Dermis blood vessel endothelial cell (primary cell): ENCODE measurements around the gene MED13. TPM values are rescaled to one million over a fixed set of nuclear protein-coding genes. Genes with fewer than 3 reads are reported as not detected.
A peak's percentile ranks its signal among the peaks of the same experiment; 100 is the strongest.

Experiments
- DNase-seq: peaks from one replicate; pipeline ENCODE4 v3.0.0; 2010
- total RNA-seq: library from RNA; depleted of rRNA; stranded (reverse); fragments of >200 nt; gene quantifications from 2 replicates; pipeline ENCODE4 v1.2.3, GENCODE V29; 2014

Gene MED13
- 41.4 and 48.5 TPM in 2 replicates for total RNA-seq

DNA sequence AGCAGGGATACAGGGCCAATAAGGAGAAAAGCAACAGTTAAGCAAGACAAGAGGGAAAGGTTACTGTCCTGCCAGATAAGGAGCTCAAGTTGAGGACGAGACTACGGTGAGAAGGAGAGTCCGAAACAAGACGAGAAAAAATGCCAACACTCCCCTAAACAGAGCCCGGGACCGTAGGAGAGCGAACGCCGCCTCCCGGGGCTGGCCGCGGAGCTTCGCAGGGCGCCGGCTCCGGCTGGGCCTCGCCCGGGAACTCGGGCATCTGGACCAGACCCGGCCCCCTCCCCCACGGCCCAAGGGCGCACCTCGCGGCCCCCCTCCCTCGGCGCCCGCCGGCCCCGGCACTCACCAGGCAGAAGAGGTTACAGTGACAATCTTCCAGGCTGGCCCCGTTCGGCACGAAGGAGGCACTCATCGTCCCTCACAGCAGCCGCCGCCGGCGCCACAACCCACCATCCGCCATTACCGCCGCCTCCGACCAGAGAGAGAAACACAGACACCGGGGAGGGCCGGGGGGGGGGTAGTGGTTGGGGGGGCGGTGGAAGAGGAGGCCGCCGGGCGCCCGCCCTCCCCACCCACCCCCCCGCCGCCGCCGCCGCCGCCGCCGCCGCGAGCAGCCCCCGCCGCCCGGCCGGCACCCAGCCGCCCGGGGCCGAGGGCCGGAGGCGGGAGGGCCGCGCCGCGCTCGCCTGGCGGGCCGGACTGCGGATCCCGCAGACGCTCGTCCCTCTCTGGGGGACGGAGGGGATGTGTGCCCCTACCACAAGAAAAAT lies at the start of gene MED13:
Gene MED13 (minus strand): TSS at position 488 of the 773 bp plus-strand sequence. CDS start 73 bp downstream, at position 415.
- peak; percentile 59 for DNase-seq

DNA sequence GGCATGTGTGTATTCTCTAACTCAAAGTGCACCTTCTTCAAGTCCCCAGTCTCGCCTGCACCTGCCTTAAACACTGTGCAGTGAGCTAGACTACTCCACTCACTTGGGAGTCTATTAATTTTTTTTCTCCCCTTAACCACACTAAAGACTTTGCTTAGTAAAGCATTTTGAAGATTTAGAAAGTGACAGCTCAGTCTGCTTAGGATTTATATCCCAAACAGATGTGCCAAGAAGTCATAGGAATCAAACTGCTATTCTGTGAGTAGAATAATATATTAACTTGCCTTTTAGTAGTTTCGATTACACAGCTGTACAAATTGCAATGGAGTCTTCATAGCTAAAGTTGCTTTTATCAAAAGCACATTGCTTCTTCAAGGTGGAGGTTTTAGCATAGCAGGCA lies 47.2 kb upstream of the MED13 start:
- no peak for DNase-seq

DNA sequence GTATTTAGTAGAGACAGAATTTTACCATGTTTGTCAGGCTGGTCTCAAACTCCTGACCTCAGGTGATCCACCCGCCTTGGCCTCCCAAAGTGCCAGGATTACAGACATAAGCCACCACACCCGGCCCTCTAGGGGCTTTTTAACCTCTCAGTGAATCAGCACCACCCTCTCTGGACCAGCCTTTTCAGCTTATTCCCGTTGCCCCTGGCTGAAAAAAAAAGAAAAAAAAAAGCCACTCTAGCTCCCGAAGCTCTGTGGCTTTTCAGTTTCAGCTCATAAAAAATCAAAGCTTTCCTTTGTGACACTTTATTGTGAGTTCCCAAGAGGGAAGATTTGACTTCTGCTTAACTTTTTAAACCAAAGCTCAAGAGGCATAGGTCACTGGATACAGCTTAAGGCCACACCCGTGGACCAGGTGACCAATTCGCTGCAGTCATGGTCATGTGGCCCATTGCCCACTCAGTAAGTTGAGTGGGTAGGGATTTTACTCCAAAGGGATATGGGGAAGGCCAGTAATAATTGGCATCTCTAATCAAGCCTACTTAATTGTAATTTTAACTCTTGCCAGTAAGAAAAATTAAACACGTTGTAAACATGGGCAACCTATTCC lies 46.6 kb upstream of the MED13 start:
- no peak for DNase-seq

- DNase-seq: no peak
These were observed 45.9 kb upstream of the MED13 start for GRCh38 chr17:62110923-62111484.

- DNase-seq: no peak
These were observed 44.8 kb upstream of the MED13 start for GRCh38 chr17:62109924-62110323.

- DNase-seq: peak; percentile 48
These were observed 44.4 kb upstream of the MED13 start for GRCh38 chr17:62109378-62109902.

GRCh38 chr17:62105861-62106260 lies 40.8 kb upstream of the MED13 start:
- DNase-seq: no peak

- no peak for DNase-seq
These were observed 40.3 kb upstream of the MED13 start for GRCh38 chr17:62105357-62105756.

GRCh38 chr17:62101515-62101914 lies 36.4 kb upstream of the MED13 start:
- DNase-seq: no peak

- no peak for DNase-seq
These were observed 36.0 kb upstream of the MED13 start for GRCh38 chr17:62101090-62101489.

- DNase-seq: no peak
These were observed 35.0 kb upstream of the MED13 start for GRCh38 chr17:62100055-62100454.

GRCh38 chr17:62099532-62099931 lies 34.5 kb upstream of the MED13 start:
- DNase-seq: no peak

- no peak for DNase-seq
These were observed 33.6 kb upstream of the MED13 start for GRCh38 chr17:62098623-62099231.

DNA sequence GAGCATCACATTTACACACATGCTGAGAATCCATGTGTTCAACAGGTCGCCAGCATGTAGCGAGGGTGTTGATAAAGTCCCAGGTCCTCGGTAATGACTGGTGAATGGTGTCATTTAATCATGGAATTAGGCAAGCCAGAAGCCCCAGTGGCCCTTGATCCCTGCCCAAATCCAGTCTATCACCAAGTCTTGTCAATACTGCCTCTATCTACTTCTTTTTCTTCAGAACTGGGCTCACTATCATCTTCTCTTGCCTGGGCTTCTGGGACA lies 31.3 kb upstream of the MED13 start:
- DNase-seq: no peak

DNA sequence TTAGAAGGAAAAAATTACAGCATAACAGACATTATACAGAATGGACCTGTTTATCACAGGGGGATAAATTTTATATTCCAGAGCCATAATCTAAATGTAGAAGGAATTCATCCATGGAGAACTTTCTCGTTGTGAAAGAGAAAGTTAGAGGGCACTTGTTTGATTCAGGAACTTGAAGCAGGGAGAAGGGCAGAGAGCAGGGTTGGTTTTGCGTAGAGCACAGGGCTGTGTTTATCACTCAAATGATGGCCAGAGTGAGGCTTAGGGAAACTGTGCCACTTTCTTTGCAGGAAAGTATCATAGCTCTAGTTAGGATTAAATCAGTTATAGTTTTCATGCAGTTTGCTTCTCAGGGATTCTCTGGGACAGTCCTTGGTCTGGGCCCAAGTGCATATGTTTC lies 29.1 kb upstream of the MED13 start:
- no peak for DNase-seq

GRCh38 chr17:62093188-62094155 lies 28.4 kb upstream of the MED13 start:
- peak; percentile 53 for DNase-seq

DNA sequence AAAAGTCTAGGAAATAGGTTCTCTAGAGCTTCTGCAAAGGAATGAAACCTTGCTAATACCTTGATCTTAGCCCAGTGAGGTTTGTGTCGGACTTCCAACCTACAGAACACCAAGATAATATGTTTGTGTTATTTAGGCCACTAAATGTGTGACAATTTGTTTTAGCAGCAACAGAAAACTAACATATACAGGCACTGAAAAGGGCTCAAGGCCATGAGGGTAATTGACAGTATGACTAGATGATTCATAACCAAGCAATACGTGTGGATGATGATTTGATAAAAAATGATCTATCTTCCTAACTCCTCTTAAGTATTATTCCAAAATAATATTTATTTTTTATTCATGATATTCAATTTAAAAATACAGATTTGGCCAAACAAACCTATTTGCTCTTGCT lies 27.7 kb upstream of the MED13 start:
- DNase-seq: no peak

GRCh38 chr17:62091804-62092203 lies 26.7 kb upstream of the MED13 start:
- no peak for DNase-seq

DNA sequence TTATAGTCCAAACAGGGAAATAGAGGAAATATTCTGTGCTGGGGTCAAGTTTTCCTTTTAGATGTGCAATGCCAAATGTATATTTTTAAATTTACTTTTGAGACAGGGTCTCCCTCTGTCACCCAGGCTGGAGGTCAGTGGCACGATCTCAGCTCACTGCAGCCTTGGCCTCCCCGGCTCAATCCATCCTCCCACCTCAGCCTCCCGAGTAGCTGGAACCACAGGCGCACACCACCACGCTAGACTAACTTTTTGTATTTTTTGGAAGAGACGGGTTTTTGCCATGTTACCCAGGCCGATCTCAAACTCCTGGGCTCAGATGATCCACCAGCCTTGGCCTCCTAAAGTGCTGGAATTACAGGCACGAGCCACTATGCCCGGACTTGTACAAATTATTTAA lies 25.8 kb upstream of the MED13 start:
- no peak for DNase-seq

DNA sequence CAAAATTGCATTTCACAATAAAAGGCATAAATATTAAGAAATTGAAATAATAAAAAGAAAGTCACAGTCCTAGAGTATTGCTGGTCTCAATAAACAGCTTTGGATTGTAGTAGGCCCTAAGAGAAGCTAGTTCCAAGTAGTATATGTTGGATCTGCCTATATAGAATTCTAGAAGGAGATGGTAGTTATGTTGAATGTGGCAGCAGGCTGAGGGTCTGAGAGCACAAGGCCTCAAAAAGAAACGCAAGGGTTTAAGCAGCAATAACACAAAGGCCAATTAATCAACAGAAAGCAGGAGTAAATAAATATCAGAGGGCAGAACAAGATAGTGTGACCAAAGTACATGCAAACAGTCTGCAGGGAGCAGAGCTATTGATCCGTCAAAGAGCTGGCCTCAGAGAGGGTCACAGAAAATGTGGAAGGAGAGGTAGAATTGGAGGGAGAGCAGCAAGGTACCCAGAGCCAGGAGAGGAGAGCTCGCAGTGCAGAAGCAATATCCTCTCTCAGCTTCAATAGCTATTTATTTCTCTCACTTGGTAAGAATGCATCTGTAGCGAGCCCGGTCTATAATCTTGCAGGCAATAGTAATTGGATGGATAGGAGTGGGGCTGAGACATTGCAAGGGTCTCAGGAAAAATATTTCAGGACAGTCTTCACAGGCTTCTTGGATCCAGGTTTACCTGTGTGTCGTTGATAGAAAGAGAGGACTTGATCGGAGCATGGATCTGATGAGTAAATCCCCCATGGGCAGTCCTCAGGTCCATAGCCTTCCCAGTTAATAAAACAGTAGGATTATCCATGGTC lies 25.1 kb upstream of the MED13 start:
- DNase-seq: no peak

DNA sequence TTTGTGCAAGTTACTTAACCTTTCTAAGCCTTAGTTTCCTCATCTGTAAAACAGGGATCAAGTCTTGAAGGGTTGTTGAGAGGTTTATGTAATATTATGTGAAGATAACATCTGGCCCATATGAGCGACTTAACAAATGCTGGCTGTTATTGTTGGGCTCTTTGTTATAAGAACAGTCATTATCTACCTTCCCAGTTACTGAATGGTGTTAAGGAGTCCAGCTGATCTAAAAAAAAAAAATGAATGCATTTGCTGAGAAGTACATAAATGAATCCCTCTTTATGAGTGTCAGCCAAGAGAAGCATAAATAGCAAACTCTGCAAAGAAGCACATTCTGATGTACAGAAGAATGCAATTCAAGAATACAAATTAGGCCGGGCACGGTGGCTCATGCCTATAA lies 24.3 kb upstream of the MED13 start:
- no peak for DNase-seq

GRCh38 chr17:62086737-62087136 lies 21.7 kb upstream of the MED13 start:
- no peak for DNase-seq
